Subcutaneous abdominal adipose tissue (tissue), 5 donors: ENCODE measurements around the gene SERPINB13.

Experiments
- H3K27ac ChIP-seq: one replicate; pipeline ENCODE4 v1.7.0; 2013; ENCODE audit warnings: low read depth, mild to moderate bottlenecking, inconsistent platforms, low read length, moderate library complexity
- H3K27me3 ChIP-seq, 5 donors: one replicate each; pipeline ENCODE4 v1.7.0; 2013; ENCODE audit warnings: low read length in 5 of 5, inconsistent platforms in 1 of 5; ENCODE audit not compliant: control insufficient read depth in 5 of 5, insufficient read depth in 4 of 5
- H3K36me3 ChIP-seq, 5 donors: one replicate each; pipeline ENCODE4 v1.7.0; 2013; ENCODE audit warnings: low read length in 5 of 5; ENCODE audit not compliant: control insufficient read depth in 5 of 5, insufficient read depth in 5 of 5
- H3K4me1 ChIP-seq, 5 donors: one replicate each; pipeline ENCODE4 v1.7.0; 2013; ENCODE audit warnings: low read length in 5 of 5, mild to moderate bottlenecking in 3 of 5, moderate library complexity in 1 of 5; ENCODE audit not compliant: control insufficient read depth in 5 of 5, insufficient read depth in 5 of 5
- H3K4me3 ChIP-seq, 5 donors: one replicate each; pipeline ENCODE4 v1.7.0; 2013; ENCODE audit warnings: low read length in 5 of 5, low read depth in 1 of 5
- H3K9ac ChIP-seq, 5 donors: one replicate each; pipeline ENCODE4 v1.7.0; 2013; ENCODE audit warnings: low read length in 5 of 5, mild to moderate bottlenecking in 4 of 5, moderate library complexity in 3 of 5
- H3K9me3 ChIP-seq, 5 donors: one replicate each; pipeline ENCODE4 v1.7.0; 2013; ENCODE audit warnings: low read length in 5 of 5; ENCODE audit not compliant: control insufficient read depth in 5 of 5
- donor health status: healthy.
- donor health status: healthy.
- donor health status: healthy.
- donor health status: healthy.
- donor health status: healthy.

SERPINB13 gene

DNA sequence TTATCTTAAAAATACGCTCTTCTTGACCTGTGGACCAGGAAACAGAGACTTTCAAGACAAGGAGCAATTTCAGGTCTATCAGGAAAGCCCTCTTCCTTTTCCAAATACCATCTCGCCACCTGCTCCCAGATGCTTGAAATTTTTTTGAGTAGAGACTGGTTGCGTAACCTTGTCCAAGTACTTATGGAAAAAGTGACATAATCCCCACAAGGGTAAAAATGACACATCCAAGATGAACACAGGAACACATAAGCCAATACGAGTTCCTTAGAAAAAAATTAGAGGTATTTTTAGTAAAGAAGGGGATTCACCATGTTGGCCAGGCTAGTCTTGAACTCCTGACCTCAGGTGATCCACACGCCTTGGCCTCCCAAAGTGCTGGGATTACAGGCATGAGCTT is 1.8 kb downstream of the SERPINB13 start:
- H3K9ac ChIP-seq: no peak overlapping the region
- no peaks in the 10 kb centered on the region for H3K36me3 ChIP-seq
- H3K27me3 ChIP-seq: peaks cover 0 to 1% (median 0%) of the 10 kb centered on the region in 5 donors
- H3K27ac ChIP-seq: no peak overlapping the region
- no peaks in the 10 kb centered on the region for H3K9me3 ChIP-seq
- no peak overlapping the region for H3K4me3 ChIP-seq
- no peaks in the 10 kb centered on the region for H3K4me1 ChIP-seq

DNA sequence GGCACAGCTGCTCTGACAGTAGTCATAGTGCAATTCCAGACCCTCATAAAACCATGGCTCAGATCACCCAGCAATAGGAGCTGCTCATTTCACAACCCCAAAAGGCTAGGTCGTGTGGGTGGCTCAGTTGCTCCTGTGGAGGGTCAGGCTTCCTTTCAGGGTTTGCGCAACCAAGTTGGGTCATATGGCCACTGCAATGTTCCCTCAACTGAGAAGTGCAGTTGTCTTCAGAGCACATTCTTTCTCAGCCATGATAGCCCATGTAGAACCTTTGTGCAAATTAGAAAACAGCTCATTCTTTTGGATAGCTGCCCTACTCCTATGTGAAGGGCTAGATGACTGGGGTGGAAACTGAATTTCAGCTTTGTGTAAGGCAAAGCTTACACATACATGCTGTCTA is 3.2 kb downstream of the SERPINB13 start:
- no peak overlapping the region for H3K27ac ChIP-seq
- no peaks in the 10 kb centered on the region for H3K36me3 ChIP-seq
- peaks cover 0 to 4% (median 0%) of the 10 kb centered on the region in 5 donors for H3K27me3 ChIP-seq
- no peaks in the 10 kb centered on the region for H3K9me3 ChIP-seq
- H3K9ac ChIP-seq: no peak overlapping the region
- no peak overlapping the region for H3K4me3 ChIP-seq
- no peaks in the 10 kb centered on the region for H3K4me1 ChIP-seq

DNA sequence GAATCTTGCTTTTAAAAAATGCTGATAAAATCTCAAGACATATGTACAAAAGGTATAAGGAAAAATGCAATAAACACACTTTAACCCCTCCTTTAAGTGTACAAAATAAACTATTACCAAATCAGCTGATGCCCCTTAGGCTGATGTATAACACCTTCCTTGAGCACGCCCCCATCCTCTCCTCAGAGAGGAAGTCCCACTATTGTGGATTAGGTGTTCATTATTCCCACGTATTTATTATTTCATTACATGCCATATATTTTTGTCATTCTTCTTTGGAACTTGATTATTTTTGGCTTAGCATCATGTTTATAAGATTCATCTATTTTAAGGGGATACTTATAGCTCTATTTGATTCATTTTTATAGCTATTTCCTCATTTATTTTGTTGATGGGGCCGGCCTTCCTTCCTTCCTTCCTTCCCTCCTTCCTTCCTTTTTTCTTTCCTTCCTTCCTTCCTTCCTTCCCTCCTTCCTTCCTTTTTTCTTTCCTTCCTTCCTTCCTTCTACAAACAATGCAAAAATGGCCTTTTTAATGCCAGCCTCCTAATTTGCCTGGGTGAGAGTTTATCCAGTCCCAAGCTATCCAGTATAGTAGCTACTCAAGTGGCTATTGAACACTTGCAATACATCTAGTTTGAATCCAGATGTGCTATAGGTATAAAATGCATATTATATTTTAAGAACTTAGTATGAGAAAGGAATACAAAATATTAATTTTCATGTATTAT is 4.0 kb downstream of the SERPINB13 start:
- no peak overlapping the region for H3K9ac ChIP-seq
- H3K4me3 ChIP-seq: no peak overlapping the region
- no peaks in the 10 kb centered on the region for H3K36me3 ChIP-seq
- no peak overlapping the region for H3K27ac ChIP-seq
- H3K9me3 ChIP-seq: no peaks in the 10 kb centered on the region
- H3K4me1 ChIP-seq: no peaks in the 10 kb centered on the region
- peaks cover 0 to 4% (median 0%) of the 10 kb centered on the region in 5 donors for H3K27me3 ChIP-seq

DNA sequence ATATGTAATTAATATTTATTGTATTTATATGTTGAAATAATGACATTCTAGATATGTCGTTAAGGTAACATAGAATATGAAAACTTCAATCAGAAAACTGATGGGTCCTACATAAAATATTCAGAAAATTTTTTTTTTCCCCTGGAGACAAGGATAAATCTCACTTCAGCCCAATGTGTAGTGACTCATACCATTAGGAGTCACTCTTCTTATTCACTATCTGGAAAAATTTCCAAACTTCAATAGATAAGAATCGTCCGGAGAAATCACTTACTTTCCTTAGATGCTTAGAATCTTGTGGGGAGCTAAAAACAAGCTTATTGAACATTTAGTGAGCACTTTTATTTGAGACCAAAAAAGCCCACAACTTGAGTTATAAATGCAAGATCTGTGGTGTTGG is 4.6 kb downstream of the SERPINB13 start:
- H3K27ac ChIP-seq: no peak overlapping the region
- no peaks in the 10 kb centered on the region for H3K4me1 ChIP-seq
- H3K9me3 ChIP-seq: no peaks in the 10 kb centered on the region
- no peak overlapping the region for H3K4me3 ChIP-seq
- H3K36me3 ChIP-seq: no peaks in the 10 kb centered on the region
- H3K27me3 ChIP-seq: peaks cover 0 to 4% (median 0%) of the 10 kb centered on the region in 5 donors
- H3K9ac ChIP-seq: no peak overlapping the region

DNA sequence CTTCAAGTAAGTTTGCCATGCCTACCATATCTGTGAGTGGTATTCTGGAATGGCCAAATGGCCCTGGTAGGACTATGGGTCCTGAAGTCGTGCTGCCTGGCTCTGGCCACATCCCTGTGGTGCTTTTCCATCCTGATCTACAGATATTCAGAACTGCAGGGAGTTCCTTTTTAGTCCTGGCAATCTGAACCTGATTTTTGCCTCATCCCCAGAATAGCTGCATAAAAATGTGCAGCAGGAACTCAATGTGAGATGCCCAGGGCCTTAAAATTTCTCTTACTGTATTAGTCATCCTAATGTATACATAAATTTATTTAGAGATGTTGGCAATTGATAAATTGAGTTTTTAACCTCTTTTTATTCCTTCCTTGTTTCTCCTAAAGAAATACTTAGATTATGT is 5.3 kb downstream of the SERPINB13 start:
- H3K4me1 ChIP-seq: no peaks in the 10 kb centered on the region
- no peaks in the 10 kb centered on the region for H3K36me3 ChIP-seq
- H3K4me3 ChIP-seq: no peak overlapping the region
- peaks cover 0 to 4% (median 0%) of the 10 kb centered on the region in 5 donors for H3K27me3 ChIP-seq
- no peaks in the 10 kb centered on the region for H3K9me3 ChIP-seq
- no peak overlapping the region for H3K9ac ChIP-seq
- H3K27ac ChIP-seq: no peak overlapping the region

DNA sequence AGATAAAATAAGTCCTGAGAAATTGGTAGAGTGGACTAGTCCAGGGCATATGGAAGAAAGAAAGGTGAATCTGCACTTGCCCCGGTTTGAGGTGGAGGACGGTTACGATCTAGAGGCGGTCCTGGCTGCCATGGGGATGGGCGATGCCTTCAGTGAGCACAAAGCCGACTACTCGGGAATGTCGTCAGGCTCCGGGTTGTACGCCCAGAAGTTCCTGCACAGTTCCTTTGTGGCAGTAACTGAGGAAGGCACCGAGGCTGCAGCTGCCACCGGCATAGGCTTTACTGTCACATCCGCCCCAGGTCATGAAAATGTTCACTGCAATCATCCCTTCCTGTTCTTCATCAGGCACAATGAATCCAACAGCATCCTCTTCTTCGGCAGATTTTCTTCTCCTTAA is 9.8 kb downstream of the SERPINB13 start:
- Histone ChIP-seq H3K4me1 (no peaks in the 10 kb centered on the region), H3K4me3 (no peak overlapping the region), H3K9ac (no peak overlapping the region), H3K36me3 (no peaks in the 10 kb centered on the region), H3K27ac (no peak overlapping the region), H3K9me3 (no peaks in the 10 kb centered on the region), H3K27me3 (peaks cover 0 to 4% (median 0%) of the 10 kb centered on the region in 5 donors)

DNA sequence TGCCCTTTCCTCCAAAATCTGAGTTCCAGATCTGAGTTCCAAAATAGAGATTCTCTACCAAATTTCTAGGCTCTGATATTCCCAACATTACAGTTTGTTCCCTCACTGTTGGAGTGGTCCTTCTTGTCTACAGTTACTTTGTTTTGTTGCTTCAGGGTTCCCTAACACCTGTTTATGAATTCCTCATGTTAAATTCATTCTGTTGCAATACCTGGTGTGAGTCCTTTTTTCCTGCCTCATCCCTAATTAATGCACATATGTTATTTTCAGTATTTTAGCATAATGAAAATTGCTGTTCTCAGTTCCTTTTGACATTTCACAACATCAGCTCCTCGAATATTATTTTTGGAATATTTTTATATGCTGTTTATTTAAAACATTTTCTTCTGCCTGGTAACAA is 16.2 kb downstream of the SERPINB13 start:
- H3K36me3 ChIP-seq: no peaks in the 10 kb centered on the region
- no peak overlapping the region for H3K4me3 ChIP-seq
- no peaks in the 10 kb centered on the region for H3K27me3 ChIP-seq
- no peak overlapping the region for H3K9ac ChIP-seq
- H3K9me3 ChIP-seq: no peaks in the 10 kb centered on the region
- no peak overlapping the region for H3K27ac ChIP-seq
- no peaks in the 10 kb centered on the region for H3K4me1 ChIP-seq

DNA sequence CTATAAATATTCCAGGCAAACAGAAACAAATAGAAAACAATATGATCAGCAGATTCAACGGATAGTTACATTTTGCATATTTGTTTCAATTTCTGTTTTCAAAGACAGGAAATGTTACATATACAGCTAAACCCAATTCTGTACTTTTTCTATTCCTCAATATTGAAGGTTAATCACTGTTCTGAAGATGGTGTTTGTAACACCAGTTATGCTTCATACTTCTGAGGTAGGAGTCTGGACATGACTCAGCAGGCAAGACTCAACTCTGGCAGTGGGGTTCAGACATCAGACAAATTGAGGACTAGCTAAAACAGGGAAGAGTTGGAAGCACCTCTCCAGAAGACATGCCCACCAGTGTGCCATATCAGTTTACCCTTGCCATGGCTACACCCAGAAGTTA is 16.6 kb downstream of the SERPINB13 start:
- H3K36me3 ChIP-seq: no peaks in the 10 kb centered on the region
- H3K9ac ChIP-seq: no peak overlapping the region
- H3K9me3 ChIP-seq: no peaks in the 10 kb centered on the region
- no peak overlapping the region for H3K27ac ChIP-seq
- no peaks in the 10 kb centered on the region for H3K27me3 ChIP-seq
- no peak overlapping the region for H3K4me3 ChIP-seq
- H3K4me1 ChIP-seq: no peaks in the 10 kb centered on the region

DNA sequence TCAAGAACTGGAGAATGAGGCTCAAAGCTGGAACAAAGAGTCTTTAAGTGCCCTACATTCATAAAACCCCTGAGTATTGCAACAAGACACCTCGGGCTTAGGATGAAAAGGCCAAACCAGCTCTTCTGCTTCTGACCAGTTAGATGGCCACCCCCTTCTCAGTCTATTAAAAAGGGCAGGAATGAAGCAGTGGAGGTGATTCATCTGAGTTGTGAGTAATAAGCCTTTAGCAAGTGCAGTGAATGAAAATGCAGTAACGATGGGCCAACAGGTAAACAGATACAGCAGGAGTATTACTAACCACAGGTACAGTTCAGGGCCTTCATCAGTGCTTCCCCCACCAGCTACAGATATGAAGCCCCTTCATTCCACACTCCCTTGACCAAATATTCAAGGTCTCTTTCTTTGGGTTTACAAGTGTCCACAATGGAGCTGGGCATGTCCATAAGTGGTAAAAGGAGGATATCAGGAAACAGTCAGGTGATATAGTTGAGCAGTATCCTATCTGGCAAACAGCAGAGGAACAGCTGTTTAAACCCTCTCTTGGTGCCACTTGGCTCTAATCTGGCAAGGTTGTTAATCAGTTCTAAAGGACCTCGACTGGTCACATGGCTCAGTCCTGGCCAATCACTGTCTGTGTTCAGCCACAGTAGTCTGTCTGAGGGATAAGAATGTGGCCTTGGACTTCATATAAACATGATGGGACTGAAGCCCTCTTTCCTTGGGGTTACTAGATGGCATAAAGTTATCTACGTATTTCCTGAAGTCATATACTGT is 17.8 kb downstream of the SERPINB13 start:
- Histone ChIP-seq H3K36me3 (no peaks in the 10 kb centered on the region), H3K9me3 (no peaks in the 10 kb centered on the region), H3K4me1 (no peaks in the 10 kb centered on the region), H3K4me3 (no peak overlapping the region), H3K27ac (no peak overlapping the region), H3K27me3 (no peaks in the 10 kb centered on the region), H3K9ac (no peak overlapping the region)

DNA sequence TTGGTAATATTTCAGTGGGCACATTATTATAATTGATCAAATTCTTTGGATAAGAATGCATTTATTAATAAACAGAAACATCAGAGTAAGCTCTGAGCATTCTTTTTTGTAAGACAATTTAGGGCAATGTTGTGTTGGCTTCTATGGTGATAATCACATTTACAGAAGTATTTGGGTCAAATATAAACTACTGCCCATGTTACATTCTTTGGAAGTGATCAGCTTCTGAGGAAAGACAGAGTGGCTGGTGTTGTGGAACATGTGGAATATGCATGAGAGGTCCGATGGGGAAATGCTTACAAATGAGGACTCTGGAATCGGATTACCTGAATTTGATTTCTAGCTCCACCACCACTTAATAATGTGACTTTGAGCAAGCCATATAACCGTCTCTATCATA is 19.4 kb downstream of the SERPINB13 start:
- H3K27ac ChIP-seq: no peak overlapping the region
- no peaks in the 10 kb centered on the region for H3K4me1 ChIP-seq
- H3K4me3 ChIP-seq: no peak overlapping the region
- H3K9me3 ChIP-seq: no peaks in the 10 kb centered on the region
- H3K27me3 ChIP-seq: no peaks in the 10 kb centered on the region
- no peaks in the 10 kb centered on the region for H3K36me3 ChIP-seq
- no peak overlapping the region for H3K9ac ChIP-seq
